Right lobe of liver (tissue), 4 donors: Measurements from ENCODE around the gene KRTAP2-4.

Source experiments
- CTCF ChIP-seq, 4 donors: fragments of 200-600 bp in 3 of 4; fragments of 450-650 bp in 1 of 4; IDR thresholded peaks; one replicate each; pipeline versions ENCODE4 v1.5.1 to v1.8.0; 2016 to 2022; ENCODE audit warnings: antibody characterized with exemption in 4 of 4, mild to moderate bottlenecking in 2 of 4
- POLR2A ChIP-seq: fragments of 450-650 bp; IDR thresholded peaks from one replicate; pipeline ENCODE4 v1.6.1; 2017; ENCODE audit warnings: antibody characterized with exemption, mild to moderate bottlenecking
- donor health status: DM: no; HTN: no; CAD: no.
- donor health status: DM: no; HTN: no; CAD: no.
- donor health status: DM: no; HTN: yes; CAD: no.

GRCh38 chr17:41060052-41060604, 5.6 kb downstream of the KRTAP2-4 start, which contains the start of gene KRTAP2-3:
- TF ChIP-seq CTCF (IDR thresholded peaks at IDR 0.05) (no peak), POLR2A (no peak)
